SH-SY5Y (cell line): ENCODE results near the gene SCN1A.

Experiments
- GATA2 ChIP-seq: IDR thresholded peaks from 2 replicates; pipeline ENCODE4 v1.6.1; 2011; ENCODE audit warnings: mild to moderate bottlenecking, low read depth, low read length
- GATA3 ChIP-seq: IDR thresholded peaks from 2 replicates; pipeline ENCODE4 v1.6.1; 2011; ENCODE audit warnings: low read depth, mild to moderate bottlenecking, low read length, moderate library complexity

DNA sequence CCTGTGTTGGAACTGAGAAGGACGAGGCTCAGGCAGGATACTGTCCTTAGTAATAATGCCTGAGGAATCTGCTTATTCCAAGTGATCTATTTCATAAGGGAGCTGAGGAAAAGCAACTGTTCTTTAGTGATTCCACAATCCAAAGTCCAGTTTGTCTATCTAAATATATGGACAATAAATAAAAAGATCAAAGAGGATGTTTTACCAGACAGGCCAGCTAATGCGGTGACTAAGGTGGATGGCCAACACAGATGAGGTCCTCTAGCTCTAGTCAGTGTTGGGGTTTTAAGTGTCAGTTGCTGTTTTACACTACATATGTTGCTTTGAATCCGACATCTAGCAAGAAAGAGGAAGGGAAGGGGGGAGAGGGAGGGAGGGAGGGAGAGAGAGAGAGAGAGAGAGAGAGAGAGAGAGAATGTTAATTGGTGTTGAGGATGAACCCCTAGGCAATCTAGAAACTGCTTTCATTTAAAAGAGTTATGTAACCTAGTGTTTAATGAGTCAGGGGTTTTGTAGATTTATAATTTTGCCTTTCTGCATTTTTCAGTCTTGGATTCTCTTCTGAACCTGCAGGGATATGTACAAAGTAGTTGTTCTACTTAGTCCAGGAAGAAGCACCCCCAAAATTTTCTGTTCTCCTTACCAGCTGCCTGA, 27.0 kb upstream of the SCN1A start:
- TF ChIP-seq GATA3 (no peak), GATA2 (no peak)
